Muscle of leg (tissue), 11 donors: ENCODE results near the gene HIVEP3. TPM values are rescaled to one million over a fixed set of nuclear protein-coding genes. Genes with fewer than 3 reads are reported as not detected.

ENCODE experiments used
- DNase-seq: peaks from one replicate; pipeline ENCODE4 v3.0.0; 2013
- H3K27ac ChIP-seq: one replicate; pipeline ENCODE4 v1.5.1; 2013; ENCODE audit warnings: mild to moderate bottlenecking, low read length, control low read depth
- H3K27me3 ChIP-seq: one replicate; pipeline ENCODE4 v1.6.1; 2013; ENCODE audit warnings: low read length; ENCODE audit not compliant: control insufficient read depth, insufficient read depth
- H3K36me3 ChIP-seq: one replicate; pipeline ENCODE4 v1.6.1; 2013; ENCODE audit warnings: low read length; ENCODE audit not compliant: control insufficient read depth, insufficient read depth
- H3K4me1 ChIP-seq: one replicate; pipeline ENCODE4 v1.6.1; 2013; ENCODE audit warnings: low read length; ENCODE audit not compliant: control insufficient read depth, insufficient read depth
- H3K4me3 ChIP-seq: one replicate; pipeline ENCODE4 v1.5.1; 2013; ENCODE audit warnings: low read length, control low read depth
- H3K9me3 ChIP-seq: replicated peaks from 2 replicates; pipeline ENCODE4 v1.6.1; 2013; ENCODE audit warnings: low read depth, low read length; ENCODE audit not compliant: control insufficient read depth
- WGBS: methylation state at CpG from one replicate; pipeline ENCODE4 v1.1.5; 2013; ENCODE audit warnings: missing lambda C conversion rate; ENCODE audit not compliant: insufficient coverage; 5-methylcytosine and 5-hydroxymethylcytosine counted together
- polyA plus RNA-seq, 8 donors: library from polyadenylated mRNA; unstranded; fragments of 120-200 nt; gene quantifications; one replicate each; pipeline versions ENCODE4 v1.2.1 to v1.2.3, GENCODE V29; 2013; ENCODE audit warnings: inconsistent platforms in 1 of 8, low replicate concordance in 1 of 8; ENCODE audit not compliant: insufficient read length in 8 of 8, insufficient read depth in 1 of 8
- total RNA-seq: library from RNA; stranded (reverse); fragments of 120-200 nt; gene quantifications from one replicate; pipeline ENCODE4 v1.2.4, GENCODE V29; 2013

Gene HIVEP3
- total and polyA plus RNA-seq, 9 donors = 0.93 to 3.7 (median 2.7) TPM

GRCh38 chr1:41599912-41600311 lies 318.8 kb downstream of the HIVEP3 start:
- H3K9me3 ChIP-seq = peaks cover 2% of the 10 kb centered on the region
- no peak overlapping the region for H3K4me3 ChIP-seq
- H3K27ac ChIP-seq = no peak overlapping the region
- H3K27me3 ChIP-seq = no peaks in the 10 kb centered on the region
- DNase-seq = no peak
- H3K36me3 ChIP-seq = no peaks in the 10 kb centered on the region
- H3K4me1 ChIP-seq = no peaks in the 10 kb centered on the region
- WGBS = no CpG with 5 or more reads among the region's 5 CpGs

- Histone ChIP-seq H3K27me3 (no peaks in the 10 kb centered on the region), H3K27ac (no peak overlapping the region), H3K4me3 (no peak overlapping the region), H3K9me3 (peaks cover 2% of the 10 kb centered on the region), H3K36me3 (no peaks in the 10 kb centered on the region), H3K4me1 (no peaks in the 10 kb centered on the region)
- DNase-seq = no peak
- no CpG with 5 or more reads among the region's 3 CpGs for WGBS
Measured at GRCh38 chr1:41598325-41598724, 320.4 kb downstream of the HIVEP3 start.

- no peak for DNase-seq
- H3K4me3 ChIP-seq = no peak overlapping the region
- no peaks in the 10 kb centered on the region for H3K9me3 ChIP-seq
- WGBS = 96% methylated on average over 2 of the region's 5 CpGs
- no peaks in the 10 kb centered on the region for H3K4me1 ChIP-seq
- no peaks in the 10 kb centered on the region for H3K36me3 ChIP-seq
- no peak overlapping the region for H3K27ac ChIP-seq
- H3K27me3 ChIP-seq = no peaks in the 10 kb centered on the region
Measured at GRCh38 chr1:41592451-41593125, 326.1 kb downstream of the HIVEP3 start.

- no peak for DNase-seq
- Histone ChIP-seq H3K36me3 (no peaks in the 10 kb centered on the region), H3K9me3 (no peaks in the 10 kb centered on the region), H3K4me3 (no peak overlapping the region), H3K27me3 (no peaks in the 10 kb centered on the region), H3K27ac (no peak overlapping the region), H3K4me1 (no peaks in the 10 kb centered on the region)
- 84% methylated on average over 6 of the region's 6 CpGs for WGBS
Measured at GRCh38 chr1:41591891-41592290, 326.8 kb downstream of the HIVEP3 start.

GRCh38 chr1:41590331-41590730 lies 328.4 kb downstream of the HIVEP3 start:
- Histone ChIP-seq H3K36me3 (no peaks in the 10 kb centered on the region), H3K9me3 (no peaks in the 10 kb centered on the region), H3K27ac (no peak overlapping the region), H3K27me3 (no peaks in the 10 kb centered on the region), H3K4me1 (no peaks in the 10 kb centered on the region), H3K4me3 (no peak overlapping the region)
- no peak for DNase-seq

GRCh38 chr1:41589395-41589794 lies 329.3 kb downstream of the HIVEP3 start:
- no peak overlapping the region for H3K4me3 ChIP-seq
- no peaks in the 10 kb centered on the region for H3K36me3 ChIP-seq
- 89% methylated on average over 4 of the region's 5 CpGs for WGBS
- no peaks in the 10 kb centered on the region for H3K27me3 ChIP-seq
- no peak overlapping the region for H3K27ac ChIP-seq
- H3K4me1 ChIP-seq = no peaks in the 10 kb centered on the region
- DNase-seq = no peak
- H3K9me3 ChIP-seq = no peaks in the 10 kb centered on the region

DNA sequence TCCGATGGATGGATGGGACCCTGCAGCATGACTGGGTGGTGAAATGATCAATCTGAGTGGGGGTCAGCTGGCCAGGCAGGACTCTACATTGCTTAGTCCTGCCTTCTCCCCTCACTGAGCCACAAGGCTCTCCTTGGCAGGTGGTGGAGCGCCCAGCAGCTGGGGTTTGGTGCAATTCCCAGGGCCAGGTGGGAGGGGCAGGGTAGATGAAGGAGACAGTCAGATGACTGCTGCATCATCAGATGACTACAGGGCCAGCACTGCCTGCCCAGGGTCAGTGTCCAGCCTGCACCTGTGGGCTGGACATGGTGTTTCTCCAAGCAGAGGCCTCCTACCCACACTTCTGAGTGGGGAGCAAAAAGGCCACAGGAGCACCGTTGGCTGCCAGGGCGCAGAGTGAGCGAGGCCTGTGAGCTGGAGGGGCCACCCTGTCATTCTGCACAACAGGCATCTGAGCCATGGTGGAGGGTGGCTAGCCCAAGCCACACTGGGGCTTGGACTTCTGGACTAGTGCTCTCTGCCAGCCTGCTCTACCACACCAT lies 330.3 kb downstream of the HIVEP3 start:
- WGBS = 92% methylated on average over 3 of the region's 5 CpGs
- no peaks in the 10 kb centered on the region for H3K27me3 ChIP-seq

GRCh38 chr1:41587791-41588190 lies 330.9 kb downstream of the HIVEP3 start:
- Histone ChIP-seq H3K9me3 (no peaks in the 10 kb centered on the region), H3K4me3 (no peak overlapping the region), H3K27ac (no peak overlapping the region), H3K4me1 (no peaks in the 10 kb centered on the region), H3K36me3 (no peaks in the 10 kb centered on the region), H3K27me3 (no peaks in the 10 kb centered on the region)
- 80% methylated on average over 3 of the region's 7 CpGs for WGBS
- no peak for DNase-seq

More for the DNA sequence above, 330.3 kb downstream of the HIVEP3 start:
- no peaks in the 10 kb centered on the region for H3K36me3 ChIP-seq
- DNase-seq = no peak
- no peak overlapping the region for H3K27ac ChIP-seq
- no peak overlapping the region for H3K4me3 ChIP-seq
- H3K4me1 ChIP-seq = no peaks in the 10 kb centered on the region
- no peaks in the 10 kb centered on the region for H3K9me3 ChIP-seq

DNA sequence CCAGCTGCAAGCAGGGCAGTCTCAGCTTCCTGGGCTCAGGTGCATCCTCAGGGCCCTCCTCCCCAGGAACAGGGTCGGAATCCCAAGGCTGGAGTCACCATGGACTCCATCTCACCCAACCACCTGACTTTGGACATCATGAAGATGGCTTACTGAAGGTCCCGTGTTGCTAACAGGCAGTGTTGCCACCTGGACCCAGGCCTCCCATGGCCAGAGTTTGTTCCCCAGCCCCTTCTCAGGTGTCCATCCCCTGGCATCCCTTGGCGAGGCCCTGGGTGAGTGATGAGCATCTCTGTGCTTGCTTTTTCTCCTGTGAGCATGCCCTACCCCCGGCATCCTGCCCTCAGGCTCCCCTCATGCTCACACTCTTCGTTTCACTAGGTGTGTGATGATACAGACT lies 332.5 kb downstream of the HIVEP3 start:
- H3K4me1 ChIP-seq = peaks cover 5% of the 10 kb centered on the region
- DNase-seq = no peak
- H3K4me3 ChIP-seq = no peak overlapping the region
- H3K27me3 ChIP-seq = no peaks in the 10 kb centered on the region
- no peaks in the 10 kb centered on the region for H3K36me3 ChIP-seq
- WGBS = 79% methylated on average over 4 of the region's 5 CpGs
- H3K9me3 ChIP-seq = no peaks in the 10 kb centered on the region
- H3K27ac ChIP-seq = no peak overlapping the region

- WGBS = 88% methylated on average over 20 of the region's 25 CpGs
- H3K9me3 ChIP-seq = peaks cover 2% of the 10 kb centered on the region
Measured at GRCh38 chr1:41583658-41584547, 334.8 kb downstream of the HIVEP3 start.

More at GRCh38 chr1:41583658-41584547, 334.8 kb downstream of the HIVEP3 start:
- Histone ChIP-seq H3K36me3 (no peaks in the 10 kb centered on the region), H3K27ac (no peak overlapping the region), H3K4me3 (no peak overlapping the region), H3K4me1 (peaks cover 5% of the 10 kb centered on the region), H3K27me3 (no peaks in the 10 kb centered on the region)
- DNase-seq = no peak
